ENCODE results near the gene NRAS. TPM values are rescaled to one million over a fixed set of nuclear protein-coding genes. Genes with fewer than 3 reads are reported as not detected.

Gene NRAS
- total and polyA plus RNA-seq, 2 donors (not counting 1 experiment from before 2014, with no cell fraction given): 31.0 to 62.3 TPM

- no peak overlapping the region for H3K4me2 ChIP-seq (ENCODE audit: extremely low read depth, insufficient read depth, low read length)
- H3K9ac ChIP-seq (ENCODE audit: insufficient read depth, low read length): no peak overlapping the region
- H4K20me1 ChIP-seq (ENCODE audit: control insufficient read depth, extremely low read depth, insufficient read depth, low read length): no peaks in the 10 kb centered on the region
- no peak overlapping the region for H3K4me3 ChIP-seq (replicated peaks in 1 of 4; ENCODE audit: control extremely low read depth in 1 of 4, insufficient read depth in 1 of 4, low read depth in 3 of 4, low read length in 4 of 4)
- peaks cover 21% of the 10 kb centered on the region for H3K79me2 ChIP-seq (ENCODE audit: control insufficient read depth, insufficient read depth, low read length)
- H3K4me1 ChIP-seq (ENCODE audit: control insufficient read depth, extremely low read depth, insufficient read depth, low read length): peaks cover 2% of the 10 kb centered on the region
- peaks cover 19% of the 10 kb centered on the region for H3K36me3 ChIP-seq (ENCODE audit: control insufficient read depth, insufficient read depth, low read length)
- no peak overlapping the region for H3K27ac ChIP-seq (ENCODE audit: insufficient read depth, low read length)
- TF ChIP-seq, protein P1, sequence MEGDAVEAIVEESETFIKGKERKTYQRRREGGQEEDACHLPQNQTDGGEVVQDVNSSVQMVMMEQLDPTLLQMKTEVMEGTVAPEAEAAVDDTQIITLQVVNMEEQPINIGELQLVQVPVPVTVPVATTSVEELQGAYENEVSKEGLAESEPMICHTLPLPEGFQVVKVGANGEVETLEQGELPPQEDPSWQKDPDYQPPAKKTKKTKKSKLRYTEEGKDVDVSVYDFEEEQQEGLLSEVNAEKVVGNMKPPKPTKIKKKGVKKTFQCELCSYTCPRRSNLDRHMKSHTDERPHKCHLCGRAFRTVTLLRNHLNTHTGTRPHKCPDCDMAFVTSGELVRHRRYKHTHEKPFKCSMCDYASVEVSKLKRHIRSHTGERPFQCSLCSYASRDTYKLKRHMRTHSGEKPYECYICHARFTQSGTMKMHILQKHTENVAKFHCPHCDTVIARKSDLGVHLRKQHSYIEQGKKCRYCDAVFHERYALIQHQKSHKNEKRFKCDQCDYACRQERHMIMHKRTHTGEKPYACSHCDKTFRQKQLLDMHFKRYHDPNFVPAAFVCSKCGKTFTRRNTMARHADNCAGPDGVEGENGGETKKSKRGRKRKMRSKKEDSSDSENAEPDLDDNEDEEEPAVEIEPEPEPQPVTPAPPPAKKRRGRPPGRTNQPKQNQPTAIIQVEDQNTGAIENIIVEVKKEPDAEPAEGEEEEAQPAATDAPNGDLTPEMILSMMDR (conservative IDR thresholded peaks at IDR 0.05 in 1 of 2, IDR thresholded peaks at IDR 0.05 in 1 of 2; ENCODE audit: low read depth in 1 of 2, low read length in 2 of 2): no peak
- no peak for TF ChIP-seq EZH2 (IDR thresholded peaks at IDR 0.05; ENCODE audit: low read length, missing control alignments)
- DNase-seq (ENCODE audit: low read depth in 2 of 2): peak in 1 of 2 donors; percentile 42
- no peaks in the 10 kb centered on the region for H3K27me3 ChIP-seq (ENCODE audit: control insufficient read depth, insufficient read depth, low read length)
- no peak overlapping the region for H2AFZ ChIP-seq (ENCODE audit: low read length)
- H3K9me3 ChIP-seq (ENCODE audit: control insufficient read depth, insufficient read depth, low read depth, low read length): no peaks in the 10 kb centered on the region
These were observed 2.8 kb upstream of the NRAS start for GRCh38 chr1:114719424-114719787.

- no peaks in the 10 kb centered on the region for H3K9me3 ChIP-seq (ENCODE audit: control insufficient read depth, insufficient read depth, low read depth, low read length)
- no peak for TF ChIP-seq EZH2 (IDR thresholded peaks at IDR 0.05; ENCODE audit: low read length, missing control alignments)
- TF ChIP-seq, protein P1 (conservative IDR thresholded peaks at IDR 0.05 in 1 of 2, IDR thresholded peaks at IDR 0.05 in 1 of 2; ENCODE audit: low read depth in 1 of 2, low read length in 2 of 2): no peak
- peak; percentile 15 to 53 for DNase-seq (ENCODE audit: low read depth in 2 of 2)
- peaks cover 19% of the 10 kb centered on the region for H3K36me3 ChIP-seq (ENCODE audit: control insufficient read depth, insufficient read depth, low read length)
- H3K4me3 ChIP-seq (replicated peaks in 1 of 4; ENCODE audit: control extremely low read depth in 1 of 4, insufficient read depth in 1 of 4, low read depth in 3 of 4, low read length in 4 of 4): no peak overlapping the region
- H3K4me1 ChIP-seq (ENCODE audit: control insufficient read depth, extremely low read depth, insufficient read depth, low read length): peaks cover 2% of the 10 kb centered on the region
- peaks cover 27% of the 10 kb centered on the region for H3K79me2 ChIP-seq (ENCODE audit: control insufficient read depth, insufficient read depth, low read length)
- H3K27ac ChIP-seq (ENCODE audit: insufficient read depth, low read length): no peak overlapping the region
- no peaks in the 10 kb centered on the region for H3K27me3 ChIP-seq (ENCODE audit: control insufficient read depth, insufficient read depth, low read length)
- no peak overlapping the region for H3K9ac ChIP-seq (ENCODE audit: insufficient read depth, low read length)
- no peak overlapping the region for H2AFZ ChIP-seq (ENCODE audit: low read length)
- no peak overlapping the region for H3K4me2 ChIP-seq (ENCODE audit: extremely low read depth, insufficient read depth, low read length)
- no peaks in the 10 kb centered on the region for H4K20me1 ChIP-seq (ENCODE audit: control insufficient read depth, extremely low read depth, insufficient read depth, low read length)
These were observed 2.3 kb upstream of the NRAS start for GRCh38 chr1:114718661-114719423.

- Histone ChIP-seq H3K4me1 (ENCODE audit: control insufficient read depth, extremely low read depth, insufficient read depth, low read length) (peaks cover 2% of the 10 kb centered on the region), H3K4me2 (ENCODE audit: extremely low read depth, insufficient read depth, low read length) (peak overlapping the region; percentile 92), H4K20me1 (ENCODE audit: control insufficient read depth, extremely low read depth, insufficient read depth, low read length) (no peaks in the 10 kb centered on the region), H3K9ac (ENCODE audit: insufficient read depth, low read length) (peak overlapping the region; percentile 99), H3K9me3 (ENCODE audit: control insufficient read depth, insufficient read depth, low read depth, low read length) (no peaks in the 10 kb centered on the region), H3K27me3 (ENCODE audit: control insufficient read depth, insufficient read depth, low read length) (no peaks in the 10 kb centered on the region), H3K4me3 (replicated peaks in 1 of 4; ENCODE audit: control extremely low read depth in 1 of 4, insufficient read depth in 1 of 4, low read depth in 3 of 4, low read length in 4 of 4) (peak overlapping the region; percentile 90 to 100 (median 98)), H3K36me3 (ENCODE audit: control insufficient read depth, insufficient read depth, low read length) (peaks cover 15% of the 10 kb centered on the region), H3K79me2 (ENCODE audit: control insufficient read depth, insufficient read depth, low read length) (peaks cover 38% of the 10 kb centered on the region), H3K27ac (ENCODE audit: insufficient read depth, low read length) (peak overlapping the region; percentile 100), H2AFZ (ENCODE audit: low read length) (no peak overlapping the region)
- DNase-seq (ENCODE audit: low read depth in 2 of 2): no peak
- TF ChIP-seq, protein P1 (conservative IDR thresholded peaks at IDR 0.05 in 1 of 2, IDR thresholded peaks at IDR 0.05 in 1 of 2; ENCODE audit: low read depth in 1 of 2, low read length in 2 of 2): no peak
- TF ChIP-seq EZH2 (IDR thresholded peaks at IDR 0.05; ENCODE audit: low read length, missing control alignments): no peak
These were observed 643 bp downstream of the NRAS start for GRCh38 chr1:114715952-114716303.
